ENCODE measurements around the gene PRPF8. TPM values are rescaled to one million over a fixed set of nuclear protein-coding genes. Genes with fewer than 3 reads are reported as not detected.
A peak's percentile ranks its signal among the peaks of the same experiment; 100 is the strongest.
"Not testable (repeated sequence)": the region's sequence is repeated elsewhere in the genome, so short reads cannot be mapped to it uniquely, and the experiment has no call there.

PRPF8 gene
- total RNA-seq, 1 experiment from 2014 or later = 439 TPM

- BruUV-seq (replicated peaks) = no TSS peak
- peaks cover 98% of the 10 kb centered on the region for H3K36me3 ChIP-seq (ENCODE audit: insufficient read depth, low read length, poor library complexity, severe bottlenecking)
- no peak overlapping the region for H3K4me3 ChIP-seq (ENCODE audit: low read depth, low read length, poor library complexity, severe bottlenecking)
- intact Hi-C loops (cut with micrococcal nuclease; ENCODE audit: unreplicated experiment) = no loop called here
- no peaks in the 10 kb centered on the region for H3K9me3 ChIP-seq (ENCODE audit: low read depth, low read length, poor library complexity, severe bottlenecking)
- H3K27me3 ChIP-seq (replicated peaks; ENCODE audit: insufficient read depth, low read depth, low read length, poor library complexity) = no peaks in the 10 kb centered on the region
- TF ChIP-seq, protein P1, sequence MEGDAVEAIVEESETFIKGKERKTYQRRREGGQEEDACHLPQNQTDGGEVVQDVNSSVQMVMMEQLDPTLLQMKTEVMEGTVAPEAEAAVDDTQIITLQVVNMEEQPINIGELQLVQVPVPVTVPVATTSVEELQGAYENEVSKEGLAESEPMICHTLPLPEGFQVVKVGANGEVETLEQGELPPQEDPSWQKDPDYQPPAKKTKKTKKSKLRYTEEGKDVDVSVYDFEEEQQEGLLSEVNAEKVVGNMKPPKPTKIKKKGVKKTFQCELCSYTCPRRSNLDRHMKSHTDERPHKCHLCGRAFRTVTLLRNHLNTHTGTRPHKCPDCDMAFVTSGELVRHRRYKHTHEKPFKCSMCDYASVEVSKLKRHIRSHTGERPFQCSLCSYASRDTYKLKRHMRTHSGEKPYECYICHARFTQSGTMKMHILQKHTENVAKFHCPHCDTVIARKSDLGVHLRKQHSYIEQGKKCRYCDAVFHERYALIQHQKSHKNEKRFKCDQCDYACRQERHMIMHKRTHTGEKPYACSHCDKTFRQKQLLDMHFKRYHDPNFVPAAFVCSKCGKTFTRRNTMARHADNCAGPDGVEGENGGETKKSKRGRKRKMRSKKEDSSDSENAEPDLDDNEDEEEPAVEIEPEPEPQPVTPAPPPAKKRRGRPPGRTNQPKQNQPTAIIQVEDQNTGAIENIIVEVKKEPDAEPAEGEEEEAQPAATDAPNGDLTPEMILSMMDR (conservative IDR thresholded peaks at IDR 0.05; ENCODE audit: low read depth, low read length) = no peak
- no peak for TF ChIP-seq EZH2 (IDR thresholded peaks at IDR 0.05; ENCODE audit: borderline replicate concordance, low read depth, low read length, poor library complexity, severe bottlenecking)
- H3K27ac ChIP-seq (ENCODE audit: low read depth, low read length, poor library complexity, severe bottlenecking) = no peak overlapping the region
- ChIA-PET CTCF (no interaction called here), POLR2A (ENCODE audit: low non-redundant PET) (no interaction called here)
- H3K4me1 ChIP-seq (ENCODE audit: insufficient read depth, low read length, poor library complexity, severe bottlenecking) = no peaks in the 10 kb centered on the region
- DNase-seq (ENCODE audit: low spot score) = no peak
Observed at GRCh38 chr17:1676401-1676800, 8.3 kb downstream of the PRPF8 start.

DNA sequence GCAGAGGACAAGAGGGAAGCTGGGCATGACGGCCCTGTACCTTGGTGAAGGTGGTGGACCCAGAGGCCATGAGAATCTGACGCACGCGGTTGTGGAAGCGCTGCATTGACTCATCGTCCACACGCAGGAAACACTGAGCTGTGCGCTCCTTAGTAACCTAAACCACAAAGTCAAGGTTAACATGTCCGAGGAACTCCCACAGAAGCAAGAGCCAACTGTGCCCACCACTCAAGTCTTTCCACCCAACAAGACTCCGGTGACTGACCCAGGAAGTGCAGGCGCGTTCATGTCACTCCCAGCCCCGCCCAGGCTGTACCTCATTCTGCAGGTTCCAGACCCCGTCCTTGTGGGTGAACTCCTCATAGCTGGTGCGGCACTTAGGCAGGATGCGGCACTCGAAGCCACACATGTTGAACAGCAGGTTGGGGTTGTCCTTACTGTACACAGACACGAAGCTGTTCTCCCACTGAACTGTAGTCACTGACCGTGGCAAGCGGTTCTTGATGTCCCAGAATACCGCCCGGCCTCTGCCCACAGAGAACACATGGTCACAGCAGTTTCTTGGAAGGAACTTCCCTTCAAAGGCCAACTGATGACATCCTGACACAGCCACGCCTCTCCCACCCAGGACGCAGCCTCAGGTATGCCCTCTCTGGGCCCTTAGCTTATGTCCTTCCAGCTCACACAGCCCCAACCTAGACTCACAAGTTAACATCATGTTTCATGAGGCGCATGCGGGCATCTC lies 11.5 kb downstream of the PRPF8 start:
- TF ChIP-seq, protein P1 (conservative IDR thresholded peaks at IDR 0.05; ENCODE audit: low read depth, low read length) = no peak
- no peak for TF ChIP-seq EZH2 (IDR thresholded peaks at IDR 0.05; ENCODE audit: borderline replicate concordance, low read depth, low read length, poor library complexity, severe bottlenecking)
- H3K4me1 ChIP-seq (ENCODE audit: insufficient read depth, low read length, poor library complexity, severe bottlenecking) = no peaks in the 10 kb centered on the region
- no peaks in the 10 kb centered on the region for H3K9me3 ChIP-seq (ENCODE audit: low read depth, low read length, poor library complexity, severe bottlenecking)
- ChIA-PET POLR2A (ENCODE audit: low non-redundant PET) (no interaction called here), CTCF (no interaction called here)
- no peak for DNase-seq (ENCODE audit: low spot score)
- peaks cover 94% of the 10 kb centered on the region for H3K36me3 ChIP-seq (ENCODE audit: insufficient read depth, low read length, poor library complexity, severe bottlenecking)
- H3K27ac ChIP-seq (ENCODE audit: low read depth, low read length, poor library complexity, severe bottlenecking) = no peak overlapping the region
- intact Hi-C loops (cut with micrococcal nuclease; ENCODE audit: unreplicated experiment) = no loop called here
- TSS peak; percentile 3 for BruUV-seq (replicated peaks)
- no peaks in the 10 kb centered on the region for H3K27me3 ChIP-seq (replicated peaks; ENCODE audit: insufficient read depth, low read depth, low read length, poor library complexity)
- no peak overlapping the region for H3K4me3 ChIP-seq (ENCODE audit: low read depth, low read length, poor library complexity, severe bottlenecking)

DNA sequence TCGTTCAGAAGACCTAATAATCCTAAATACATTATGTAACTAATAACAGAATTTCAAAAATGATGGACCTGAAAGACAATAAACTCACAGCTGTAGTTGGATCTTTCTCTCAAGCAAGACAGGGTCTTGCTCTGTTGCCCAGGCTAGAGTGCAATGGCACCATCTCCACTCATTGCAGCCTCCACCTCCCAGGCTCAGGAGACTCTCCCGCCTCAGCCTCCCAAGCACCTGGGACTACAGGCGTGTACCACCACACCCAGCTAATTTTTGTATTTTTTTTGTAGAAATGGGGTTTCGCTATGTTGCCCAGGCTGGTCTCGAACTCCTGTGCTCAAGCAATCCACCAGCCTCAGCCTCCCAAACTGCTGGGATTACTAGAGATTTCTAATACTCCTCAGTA lies 20.7 kb downstream of the PRPF8 start:
- DNase-seq (ENCODE audit: low spot score); H3K9me3 ChIP-seq (ENCODE audit: low read depth, low read length, poor library complexity, severe bottlenecking); H3K4me3 ChIP-seq (ENCODE audit: low read depth, low read length, poor library complexity, severe bottlenecking); H3K27me3 ChIP-seq (replicated peaks; ENCODE audit: insufficient read depth, low read depth, low read length, poor library complexity); intact Hi-C loops (cut with micrococcal nuclease; ENCODE audit: unreplicated experiment); CTCF ChIA-PET; POLR2A ChIA-PET (ENCODE audit: low non-redundant PET); H3K4me1 ChIP-seq (ENCODE audit: insufficient read depth, low read length, poor library complexity, severe bottlenecking); BruUV-seq (replicated peaks); H3K27ac ChIP-seq (ENCODE audit: low read depth, low read length, poor library complexity, severe bottlenecking): not testable (repeated sequence)
- peaks cover 87% of the 10 kb centered on the region for H3K36me3 ChIP-seq (ENCODE audit: insufficient read depth, low read length, poor library complexity, severe bottlenecking)

GRCh38 chr17:1661045-1661444 lies 23.6 kb downstream of the PRPF8 start:
- DNase-seq (ENCODE audit: low spot score) = no peak
- ChIA-PET POLR2A (ENCODE audit: low non-redundant PET) (no interaction called here), CTCF (interaction anchor here (0.6 to 1.0 kb wide), 2 partner anchors 8 to 100 kb away, joined by 3 read pairs; no protein-coding TSS in a partner anchor)
- no TSS peak for BruUV-seq (replicated peaks)
- H3K4me1 ChIP-seq (ENCODE audit: insufficient read depth, low read length, poor library complexity, severe bottlenecking) = no peaks in the 10 kb centered on the region
- intact Hi-C loops (cut with micrococcal nuclease; ENCODE audit: unreplicated experiment) = no loop called here
- peaks cover 92% of the 10 kb centered on the region for H3K36me3 ChIP-seq (ENCODE audit: insufficient read depth, low read length, poor library complexity, severe bottlenecking)
- H3K4me3 ChIP-seq (ENCODE audit: low read depth, low read length, poor library complexity, severe bottlenecking) = no peak overlapping the region
- H3K27me3 ChIP-seq (replicated peaks; ENCODE audit: insufficient read depth, low read depth, low read length, poor library complexity) = no peaks in the 10 kb centered on the region
- TF ChIP-seq, protein P1 (conservative IDR thresholded peaks at IDR 0.05; ENCODE audit: low read depth, low read length) = no peak
- no peak for TF ChIP-seq EZH2 (IDR thresholded peaks at IDR 0.05; ENCODE audit: borderline replicate concordance, low read depth, low read length, poor library complexity, severe bottlenecking)
- H3K27ac ChIP-seq (ENCODE audit: low read depth, low read length, poor library complexity, severe bottlenecking) = no peak overlapping the region
- no peaks in the 10 kb centered on the region for H3K9me3 ChIP-seq (ENCODE audit: low read depth, low read length, poor library complexity, severe bottlenecking)
